Activated CD8-positive, alpha-beta memory T cell treated with anti-CD3 and anti-CD28 coated beads for 1 hour (primary cell): ENCODE results near the gene ADAMTS2.
A peak's percentile ranks its signal among the peaks of the same experiment; 100 is the strongest.

Source experiments
- DNase-seq, 2 donors: peaks; one replicate each; pipeline ENCODE4 v3.0.0-alpha.2; 2020; ENCODE audit warnings: low read depth in 1 of 2; ENCODE audit errors: extremely low read depth in 1 of 2

The ADAMTS2 gene

GRCh38 chr5:179166886-179167841 is 178.1 kb downstream of the ADAMTS2 start:
- DNase-seq: peak; percentile 10 to 57

- no peak for DNase-seq
Measured at GRCh38 chr5:179166171-179166885, 178.9 kb downstream of the ADAMTS2 start.

GRCh38 chr5:179165421-179166170 is 179.7 kb downstream of the ADAMTS2 start:
- no peak for DNase-seq

- DNase-seq: no peak
Measured at GRCh38 chr5:179164331-179165311, 180.6 kb downstream of the ADAMTS2 start.

GRCh38 chr5:179163236-179164155 is 181.8 kb downstream of the ADAMTS2 start:
- DNase-seq: no peak

GRCh38 chr5:179162351-179163235 is 182.7 kb downstream of the ADAMTS2 start:
- DNase-seq: no peak

- DNase-seq: no peak
Measured at GRCh38 chr5:179161901-179162300, 183.4 kb downstream of the ADAMTS2 start.

GRCh38 chr5:179160584-179160983 is 184.7 kb downstream of the ADAMTS2 start:
- DNase-seq: no peak

GRCh38 chr5:179158556-179158955 is 186.7 kb downstream of the ADAMTS2 start:
- DNase-seq: no peak

GRCh38 chr5:179154991-179155955 is 190.0 kb downstream of the ADAMTS2 start:
- no peak for DNase-seq

GRCh38 chr5:179154346-179154990 is 190.8 kb downstream of the ADAMTS2 start:
- DNase-seq: no peak

- no peak for DNase-seq
Measured at GRCh38 chr5:179153921-179154345, 191.3 kb downstream of the ADAMTS2 start.

GRCh38 chr5:179153341-179153901 is 191.8 kb downstream of the ADAMTS2 start:
- no peak for DNase-seq

GRCh38 chr5:179152941-179153340 is 192.3 kb downstream of the ADAMTS2 start:
- no peak for DNase-seq

- no peak for DNase-seq
Measured at GRCh38 chr5:179152144-179152895, 192.9 kb downstream of the ADAMTS2 start.
